ENCODE measurements around the gene ZNF638.

The ZNF638 gene

DNA sequence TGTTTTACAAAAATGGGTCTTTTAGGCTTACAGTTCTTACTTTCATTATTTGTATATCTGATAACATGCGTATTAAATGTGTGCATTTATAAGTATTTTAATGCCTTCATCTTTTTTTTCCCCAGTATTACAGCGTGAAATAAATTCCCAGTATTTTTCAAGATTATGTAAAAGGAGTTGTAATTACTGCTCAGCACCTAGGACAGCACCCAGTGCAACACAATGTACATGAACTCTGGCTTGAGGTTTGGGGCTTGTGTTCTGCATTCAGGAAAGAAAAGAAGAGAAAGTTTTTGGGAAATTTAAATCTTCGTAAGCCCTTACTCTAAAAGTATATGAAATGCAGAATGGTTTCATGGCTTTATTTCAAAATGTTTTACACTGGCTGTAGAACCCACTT lies 16.7 kb downstream of the ZNF638 start:
- no peak overlapping the region for H3K4me3 ChIP-seq (ENCODE audit: low read length)
- no peak for TF ChIP-seq ZNF274 (IDR thresholded peaks at IDR 0.05; ENCODE audit: low read depth, low read length)

DNA sequence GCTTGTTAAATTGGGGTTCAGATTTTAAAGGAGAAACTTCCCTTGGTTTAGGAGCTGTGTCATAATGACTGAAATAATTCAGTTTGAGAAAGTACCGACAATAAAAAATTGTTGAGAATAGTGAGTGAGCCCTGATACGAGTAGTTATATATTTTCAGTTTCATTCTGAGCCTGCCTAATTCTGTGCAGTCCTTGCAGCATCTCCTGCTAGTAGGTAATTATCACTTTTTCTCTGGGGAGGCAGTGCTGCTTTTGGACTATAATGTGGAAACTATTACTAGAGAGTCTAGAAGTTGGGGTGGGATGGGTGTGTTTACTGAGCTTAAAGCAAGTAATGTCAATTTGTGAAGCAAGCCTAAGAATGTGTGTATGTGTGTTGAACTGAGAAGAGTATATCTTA lies 21.7 kb downstream of the ZNF638 start:
- TF ChIP-seq ZNF274 (IDR thresholded peaks at IDR 0.05; ENCODE audit: low read depth, low read length) = no peak

DNA sequence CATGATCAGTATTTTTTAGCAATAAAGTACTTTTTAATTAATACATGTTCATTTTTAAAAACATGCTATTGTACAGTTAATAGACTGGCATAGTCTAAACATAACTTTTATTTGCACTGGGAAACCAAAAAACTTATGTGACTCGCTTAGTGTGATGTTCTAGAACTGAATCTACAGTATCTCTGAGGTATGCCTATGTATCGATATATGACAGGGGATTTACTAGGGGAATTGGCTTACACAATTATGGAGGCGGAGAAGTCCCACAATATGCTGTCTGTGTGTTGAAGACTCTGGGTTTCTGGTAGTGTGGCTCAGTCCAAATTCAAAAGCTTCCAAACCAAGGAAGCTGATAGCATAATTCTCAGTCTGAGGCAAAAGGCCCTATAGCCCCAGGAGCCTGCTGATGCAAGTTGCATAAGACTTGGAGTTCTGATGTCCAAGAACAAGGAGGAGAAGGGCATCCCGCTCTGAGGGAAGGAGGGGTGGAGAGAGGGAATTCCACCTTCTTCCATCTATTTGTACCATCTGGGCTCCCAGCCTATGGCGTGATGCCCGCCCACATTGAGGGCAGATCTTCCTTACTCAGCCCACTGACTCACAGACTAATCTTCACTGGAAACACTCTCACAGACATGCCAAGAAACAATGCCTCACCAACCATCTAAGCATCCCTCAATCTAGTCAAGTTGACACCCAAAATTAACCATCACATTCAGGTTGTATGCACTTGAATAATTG lies 27.5 kb downstream of the ZNF638 start:
- TF ChIP-seq ZNF274 (IDR thresholded peaks at IDR 0.05; ENCODE audit: low read depth, low read length) = no peak
- H3K4me3 ChIP-seq (ENCODE audit: low read length) = no peak overlapping the region

More for the DNA sequence above, 21.7 kb downstream of the ZNF638 start:
- no peak overlapping the region for H3K4me3 ChIP-seq (ENCODE audit: low read length)

DNA sequence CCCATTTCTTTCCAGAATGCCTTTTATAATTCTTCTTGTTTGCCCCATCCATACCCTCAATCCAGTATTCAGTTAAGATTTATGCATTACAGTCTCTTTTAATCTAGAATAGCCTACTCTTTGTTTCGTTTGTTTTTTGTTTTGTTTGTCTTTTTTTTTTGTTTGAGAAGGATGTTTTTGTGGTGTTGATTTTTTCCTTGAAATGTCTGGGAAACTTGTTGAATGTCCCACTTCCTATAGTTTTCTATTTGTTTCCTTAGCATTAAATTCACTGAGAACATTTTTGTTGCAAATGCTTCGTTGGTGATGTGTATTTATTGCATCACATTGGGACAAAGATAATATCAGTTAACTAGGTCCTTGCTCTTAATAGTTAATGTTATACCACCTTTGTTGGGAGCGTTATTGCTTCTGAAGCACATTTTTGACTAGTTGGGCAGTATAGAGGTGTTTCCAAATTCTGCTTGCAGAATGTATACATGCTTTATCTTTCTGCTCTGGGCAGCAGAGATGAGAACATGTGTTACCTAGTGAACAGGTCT lies 28.9 kb downstream of the ZNF638 start:
- no peak overlapping the region for H3K4me3 ChIP-seq (ENCODE audit: low read length)
- no peak for TF ChIP-seq ZNF274 (IDR thresholded peaks at IDR 0.05; ENCODE audit: low read depth, low read length)

GRCh38 chr2:71361631-71362030 lies 30.0 kb downstream of the ZNF638 start:
- no peak for TF ChIP-seq ZNF274 (IDR thresholded peaks at IDR 0.05; ENCODE audit: low read depth, low read length)

DNA sequence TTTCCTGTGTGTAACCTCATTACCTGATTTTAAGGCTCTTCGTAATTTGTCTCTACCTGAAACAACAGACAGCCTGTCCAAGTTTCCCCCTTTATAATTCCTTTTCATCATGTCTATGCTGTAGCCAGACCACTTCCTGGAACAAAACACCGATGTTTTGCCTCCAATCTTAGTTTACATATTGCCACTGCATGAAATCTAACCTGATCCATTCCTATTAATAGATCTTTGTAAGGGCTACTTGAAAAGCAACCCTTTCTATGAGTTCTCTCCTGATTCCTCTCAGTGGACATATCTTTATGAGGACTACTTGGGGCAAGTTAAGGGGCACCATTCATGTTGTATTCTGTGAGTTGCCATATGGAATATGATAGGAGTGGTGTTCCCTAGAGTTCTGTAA lies 30.9 kb downstream of the ZNF638 start:
- H3K4me3 ChIP-seq (ENCODE audit: low read length) = no peak overlapping the region
- TF ChIP-seq ZNF274 (IDR thresholded peaks at IDR 0.05; ENCODE audit: low read depth, low read length) = no peak

More at GRCh38 chr2:71361631-71362030, 30.0 kb downstream of the ZNF638 start:
- no peak overlapping the region for H3K4me3 ChIP-seq (ENCODE audit: low read length)

DNA sequence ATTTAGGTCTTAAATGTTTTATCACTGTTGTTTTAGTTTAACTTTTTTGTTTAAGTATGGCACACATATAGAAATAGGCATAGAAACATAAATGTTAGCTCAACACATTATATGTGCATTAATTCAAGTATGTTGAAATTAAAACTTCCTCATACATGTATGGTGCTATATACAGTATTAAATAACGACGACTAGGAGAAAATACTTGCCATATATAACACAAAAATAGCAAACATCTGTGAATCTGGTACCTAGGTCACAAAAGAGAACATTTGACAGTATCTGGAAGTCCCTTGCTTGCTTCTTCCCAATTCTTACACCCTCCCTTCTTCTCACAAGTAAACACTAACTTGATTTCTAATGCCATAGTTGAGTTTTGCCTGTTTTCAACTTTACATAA lies 38.4 kb downstream of the ZNF638 start:
- no peak for TF ChIP-seq ZNF274 (IDR thresholded peaks at IDR 0.05; ENCODE audit: low read depth, low read length)
- H3K4me3 ChIP-seq (ENCODE audit: low read length) = no peak overlapping the region

DNA sequence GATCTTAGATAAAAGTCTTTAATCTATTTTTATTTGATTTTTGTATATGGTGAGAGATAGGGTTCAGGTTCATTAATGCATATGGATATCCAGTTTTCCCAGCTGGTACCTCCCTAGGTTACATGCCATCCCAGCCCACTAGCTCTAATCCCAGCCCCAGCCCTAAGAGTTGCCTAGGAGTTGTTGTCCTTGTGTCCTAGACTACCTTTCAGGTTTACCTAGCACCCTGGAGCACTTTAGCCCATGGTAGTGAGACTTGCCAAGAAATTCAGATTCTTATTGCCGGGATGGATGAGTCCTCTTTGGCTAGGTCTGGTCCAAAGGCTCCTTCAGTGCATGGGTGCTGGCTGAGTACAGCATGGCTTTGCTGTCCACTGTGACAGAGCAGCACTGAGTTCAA lies 40.5 kb downstream of the ZNF638 start:
- TF ChIP-seq ZNF274 (IDR thresholded peaks at IDR 0.05; ENCODE audit: low read depth, low read length) = no peak
- H3K4me3 ChIP-seq (ENCODE audit: low read length) = no peak overlapping the region

GRCh38 chr2:71379086-71379485 lies 47.5 kb downstream of the ZNF638 start:
- no peak overlapping the region for H3K4me3 ChIP-seq (ENCODE audit: low read length)
- no peak for TF ChIP-seq ZNF274 (IDR thresholded peaks at IDR 0.05; ENCODE audit: low read depth, low read length)

GRCh38 chr2:71380665-71381064 lies 49.1 kb downstream of the ZNF638 start:
- no peak overlapping the region for H3K4me3 ChIP-seq (ENCODE audit: low read length)
- no peak for TF ChIP-seq ZNF274 (IDR thresholded peaks at IDR 0.05; ENCODE audit: low read depth, low read length)

GRCh38 chr2:71385012-71385411 lies 53.4 kb downstream of the ZNF638 start:
- no peak for TF ChIP-seq ZNF274 (IDR thresholded peaks at IDR 0.05; ENCODE audit: low read depth, low read length)
- H3K4me3 ChIP-seq (ENCODE audit: low read length) = no peak overlapping the region

DNA sequence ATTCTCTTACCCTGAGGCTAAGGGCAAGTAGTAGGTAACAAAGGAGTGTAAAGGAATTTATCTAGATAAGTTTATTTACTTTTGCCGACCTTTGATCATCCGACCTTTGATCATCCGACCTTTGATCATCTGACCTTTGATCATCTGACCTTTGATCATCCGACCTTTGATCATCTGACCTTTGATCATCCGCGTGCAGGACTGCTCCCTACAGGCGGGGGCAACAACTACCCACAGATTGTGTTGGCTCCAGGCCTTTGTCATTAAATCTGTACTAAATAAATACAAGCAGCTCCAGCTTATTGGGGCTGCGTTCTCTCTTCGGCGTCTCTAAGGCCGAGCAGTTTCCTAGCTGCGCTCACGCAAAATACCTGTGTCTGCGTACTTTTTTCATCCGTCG lies 56.6 kb downstream of the ZNF638 start:
- no peak for TF ChIP-seq ZNF274 (IDR thresholded peaks at IDR 0.05; ENCODE audit: low read depth, low read length)
- no peak overlapping the region for H3K4me3 ChIP-seq (ENCODE audit: low read length)

DNA sequence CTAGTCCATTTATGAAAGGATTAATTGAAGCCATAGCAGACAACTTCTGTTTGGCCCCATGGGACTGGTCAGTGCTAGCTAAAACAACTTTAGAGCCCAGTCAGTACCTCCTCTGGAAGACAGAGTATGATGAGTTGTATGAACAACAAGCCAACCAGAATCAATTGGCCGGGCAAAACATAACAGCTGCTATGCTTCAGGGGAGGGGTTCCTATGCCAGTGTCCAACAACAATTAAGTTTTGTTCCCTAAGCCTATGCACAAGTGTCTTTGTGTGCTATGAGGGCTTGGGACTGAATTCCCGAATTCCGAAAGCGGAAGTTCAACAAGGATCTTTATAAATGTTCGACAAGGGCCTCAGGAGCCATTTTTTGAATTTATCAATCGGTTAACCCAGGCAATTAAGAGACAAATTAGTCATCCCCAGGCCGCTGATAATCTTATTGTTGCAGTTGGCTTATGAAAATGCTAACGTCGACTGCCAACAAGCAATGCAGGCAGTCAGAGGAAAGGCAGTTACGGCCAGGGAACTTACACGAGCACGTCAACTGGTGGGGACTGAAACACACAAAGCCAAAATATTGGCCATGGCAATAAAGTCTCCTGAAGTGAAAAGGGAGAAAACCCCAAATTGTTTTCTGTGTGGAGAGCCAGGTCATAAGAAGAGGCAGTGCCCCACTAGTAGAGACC lies 57.9 kb downstream of the ZNF638 start:
- TF ChIP-seq ZNF274 (IDR thresholded peaks at IDR 0.05; ENCODE audit: low read depth, low read length) = no peak
- H3K4me3 ChIP-seq (ENCODE audit: low read length) = no peak overlapping the region

GRCh38 chr2:71393216-71393615 lies 61.6 kb downstream of the ZNF638 start:
- H3K4me3 ChIP-seq (ENCODE audit: low read length) = no peak overlapping the region
- TF ChIP-seq ZNF274 (IDR thresholded peaks at IDR 0.05; ENCODE audit: low read depth, low read length) = no peak

GRCh38 chr2:71395471-71395870 lies 63.9 kb downstream of the ZNF638 start:
- no peak overlapping the region for H3K4me3 ChIP-seq (ENCODE audit: low read length)
- TF ChIP-seq ZNF274 (IDR thresholded peaks at IDR 0.05; ENCODE audit: low read depth, low read length) = no peak

All from GM08714 (cell line).